Natural killer cell (primary cell): Measurements from ENCODE around the gene ATAD2B. TPM values are rescaled to one million over a fixed set of nuclear protein-coding genes. Genes with fewer than 3 reads are reported as not detected.

Experiments used
- ATAC-seq, 3 donors: fragments of 150-1000 bp in 2 of 3; fragments of 200-7000 bp in 1 of 3; cut with Tn5 transposase; 1 replicate in 1 of 3; 2 replicates in 2 of 3; pipeline ENCODE4 v1.10.0; 2021; ENCODE audit warnings: mild to moderate bottlenecking in 2 of 3, moderate library complexity in 2 of 3
- DNase-seq, 2 donors: peaks; one replicate each; pipeline versions ENCODE4 v3.0.0 to v3.0.0-alpha.2; 2013 to 2021; ENCODE audit warnings: mixed read lengths in 1 of 2
- H3K27ac ChIP-seq: one replicate; pipeline ENCODE4 v1.5.1; 2013; ENCODE audit warnings: mild to moderate bottlenecking, low read length
- H3K27me3 ChIP-seq: one replicate; pipeline ENCODE4 v1.6.1; 2013; ENCODE audit warnings: low read length; ENCODE audit not compliant: control insufficient read depth, insufficient read depth
- H3K36me3 ChIP-seq: one replicate; pipeline ENCODE4 v1.6.1; 2013; ENCODE audit warnings: low read length; ENCODE audit not compliant: control insufficient read depth, insufficient read depth
- H3K4me1 ChIP-seq: one replicate; pipeline ENCODE4 v1.6.1; 2013; ENCODE audit warnings: low read length; ENCODE audit not compliant: control insufficient read depth, insufficient read depth
- H3K4me3 ChIP-seq: one replicate; pipeline ENCODE4 v1.5.1; 2013; ENCODE audit warnings: low read length
- H3K9me3 ChIP-seq: one replicate; pipeline ENCODE4 v1.6.1; 2013; ENCODE audit warnings: low read length; ENCODE audit not compliant: control insufficient read depth, insufficient read depth
- H3K27ac Mint-ChIP-seq, 2 donors: one replicate each; pipeline ENCODE4 v1.8.0; 2022; ENCODE audit warnings: mild to moderate bottlenecking in 2 of 2, mixed read lengths in 2 of 2, moderate library complexity in 1 of 2
- H3K27me3 Mint-ChIP-seq, 2 donors: one replicate each; pipeline ENCODE4 v1.8.0; 2022; ENCODE audit warnings: low read depth in 2 of 2, mixed read lengths in 2 of 2
- H3K36me3 Mint-ChIP-seq: one replicate; pipeline ENCODE4 v1.8.0; 2022; ENCODE audit warnings: mixed read lengths
- H3K4me1 Mint-ChIP-seq, 2 donors: one replicate each; pipeline ENCODE4 v1.8.0; 2022; ENCODE audit warnings: mixed read lengths in 2 of 2
- H3K4me3 Mint-ChIP-seq: one replicate; pipeline ENCODE4 v1.8.0; 2022; ENCODE audit warnings: mild to moderate bottlenecking, moderate library complexity, mixed read lengths
- H3K9me3 Mint-ChIP-seq, 2 donors: one replicate each; pipeline ENCODE4 v1.8.0; 2022; ENCODE audit warnings: mixed read lengths in 2 of 2
- WGBS: methylation state at CpG from one replicate; pipeline ENCODE4 v1.1.7; 2013; ENCODE audit warnings: missing lambda C conversion rate; ENCODE audit not compliant: insufficient coverage; 5-methylcytosine and 5-hydroxymethylcytosine counted together
- intact Hi-C: fragments of 100-400 bp; cut with micrococcal nuclease; formaldehyde crosslinking; loops from one replicate; pipeline ENCODE4 v1.14.2; 2022
- total RNA-seq, 4 donors: library from RNA; stranded (reverse); fragments of 120-200 nt in 1 of 4; gene quantifications; one replicate each; pipeline versions ENCODE4 v1.2.3 to v1.2.4, GENCODE V29; 2013 to 2022
- TF ChIP-seq, protein P1 (sequence below): fragments of 200-600 bp; IDR thresholded peaks from one replicate; pipeline ENCODE4 v1.8.0; 2022; ENCODE audit warnings: antibody characterized with exemption

Gene ATAD2B
- total RNA-seq, 3 donors from 2014 or later (not counting 1 experiment from before 2014, with no cell fraction given) = 71.5 to 85.7 (median 84.0) TPM

DNA sequence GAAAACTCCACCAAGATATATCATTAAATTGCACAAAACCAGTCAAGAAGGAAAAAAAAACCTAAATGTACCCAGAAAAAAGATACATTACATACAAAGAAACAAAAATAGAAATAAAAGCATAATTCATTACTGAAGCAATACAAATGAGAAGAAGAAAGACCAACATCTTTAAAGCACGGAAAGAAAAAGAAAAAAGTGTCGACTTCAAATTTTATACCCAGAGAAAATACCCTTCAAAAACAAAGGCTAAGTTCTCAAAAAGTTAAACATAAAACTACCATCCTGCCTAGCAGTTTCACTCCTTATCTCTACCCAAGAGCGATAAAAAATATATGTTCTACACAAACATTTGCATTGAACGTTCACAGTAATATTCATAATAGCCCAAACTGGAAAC lies 82.0 kb downstream of the ATAD2B start:
- no peak overlapping the region for H3K27ac Mint-ChIP-seq
- WGBS = 98% methylated on average over 3 of the region's 4 CpGs
- H3K4me3 Mint-ChIP-seq = no peak overlapping the region

DNA sequence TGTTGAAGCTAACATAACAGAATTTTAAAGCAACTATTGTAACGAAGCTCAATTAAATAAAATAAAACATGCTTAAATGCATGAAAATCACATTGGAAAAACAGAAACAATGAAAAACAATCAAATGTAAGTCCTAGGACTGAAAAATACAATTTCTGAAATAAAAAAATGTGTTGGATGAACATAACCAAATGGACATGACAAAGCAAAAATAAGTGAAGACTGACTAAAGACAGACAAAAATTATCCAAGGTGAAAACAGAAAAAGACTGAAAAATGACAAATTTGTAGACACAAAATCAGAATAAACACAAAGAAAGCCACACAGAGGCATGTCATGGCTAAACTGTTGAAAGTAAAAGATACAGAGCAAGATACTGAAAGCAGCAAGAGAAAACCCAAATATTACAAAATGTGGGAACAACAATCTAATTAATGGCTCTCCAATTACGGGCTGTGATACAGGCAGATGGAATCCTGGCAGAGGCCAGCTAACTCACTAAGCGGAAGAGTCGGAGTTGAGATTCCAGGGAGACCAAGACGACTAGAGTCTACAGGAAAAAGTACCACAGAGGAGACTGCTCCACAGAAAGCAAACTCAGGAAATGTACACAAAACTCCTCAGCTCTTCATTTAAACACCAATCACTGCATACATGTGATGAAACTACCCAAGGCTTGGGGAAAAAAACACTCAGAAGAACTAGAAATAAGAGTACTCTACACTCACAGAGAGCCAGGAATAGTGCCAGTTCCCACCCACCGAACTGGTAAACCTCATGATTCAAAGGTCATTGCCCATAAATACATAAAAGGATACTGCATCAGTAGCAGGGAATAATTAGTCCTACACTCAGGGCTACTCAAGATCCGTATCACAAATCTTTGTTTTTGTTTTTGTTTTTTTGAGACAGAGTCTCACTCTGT lies 83.6 kb downstream of the ATAD2B start:
- H3K4me1 ChIP-seq = no peaks in the 10 kb centered on the region
- TF ChIP-seq, protein P1, sequence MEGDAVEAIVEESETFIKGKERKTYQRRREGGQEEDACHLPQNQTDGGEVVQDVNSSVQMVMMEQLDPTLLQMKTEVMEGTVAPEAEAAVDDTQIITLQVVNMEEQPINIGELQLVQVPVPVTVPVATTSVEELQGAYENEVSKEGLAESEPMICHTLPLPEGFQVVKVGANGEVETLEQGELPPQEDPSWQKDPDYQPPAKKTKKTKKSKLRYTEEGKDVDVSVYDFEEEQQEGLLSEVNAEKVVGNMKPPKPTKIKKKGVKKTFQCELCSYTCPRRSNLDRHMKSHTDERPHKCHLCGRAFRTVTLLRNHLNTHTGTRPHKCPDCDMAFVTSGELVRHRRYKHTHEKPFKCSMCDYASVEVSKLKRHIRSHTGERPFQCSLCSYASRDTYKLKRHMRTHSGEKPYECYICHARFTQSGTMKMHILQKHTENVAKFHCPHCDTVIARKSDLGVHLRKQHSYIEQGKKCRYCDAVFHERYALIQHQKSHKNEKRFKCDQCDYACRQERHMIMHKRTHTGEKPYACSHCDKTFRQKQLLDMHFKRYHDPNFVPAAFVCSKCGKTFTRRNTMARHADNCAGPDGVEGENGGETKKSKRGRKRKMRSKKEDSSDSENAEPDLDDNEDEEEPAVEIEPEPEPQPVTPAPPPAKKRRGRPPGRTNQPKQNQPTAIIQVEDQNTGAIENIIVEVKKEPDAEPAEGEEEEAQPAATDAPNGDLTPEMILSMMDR = no peak
- no peak overlapping the region for H3K4me3 ChIP-seq
- Mint-ChIP-seq H3K9me3 (peaks cover 0 to 2% of the 10 kb centered on the region in 2 donors), H3K27me3 (no peaks in the 10 kb centered on the region), H3K4me1 (peaks cover 9 to 37% of the 10 kb centered on the region in 2 donors), H3K4me3 (no peak overlapping the region), H3K27ac (no peak overlapping the region), H3K36me3 (no peaks in the 10 kb centered on the region)
- H3K27me3 ChIP-seq = no peaks in the 10 kb centered on the region
- intact Hi-C loops = no loop called here
- peaks cover 2% of the 10 kb centered on the region for H3K36me3 ChIP-seq
- 99% methylated on average over 7 of the region's 7 CpGs for WGBS
- H3K27ac ChIP-seq = no peak overlapping the region
- ATAC-seq (no peak), DNase-seq (no peak)
- no peaks in the 10 kb centered on the region for H3K9me3 ChIP-seq

More for the DNA sequence above, 82.0 kb downstream of the ATAD2B start:
- intact Hi-C loops = no loop called here
- Histone ChIP-seq H3K4me3 (no peak overlapping the region), H3K4me1 (no peaks in the 10 kb centered on the region), H3K9me3 (no peaks in the 10 kb centered on the region), H3K27me3 (no peaks in the 10 kb centered on the region), H3K27ac (no peak overlapping the region), H3K36me3 (peaks cover 2% of the 10 kb centered on the region)
- DNase-seq = no peak
- TF ChIP-seq, protein P1 = no peak
- H3K9me3 Mint-ChIP-seq = peaks cover 0 to 2% of the 10 kb centered on the region in 2 donors
- H3K4me1 Mint-ChIP-seq = peaks cover 6 to 37% of the 10 kb centered on the region in 2 donors
- ATAC-seq = no peak
- no peaks in the 10 kb centered on the region for H3K36me3 Mint-ChIP-seq
- no peaks in the 10 kb centered on the region for H3K27me3 Mint-ChIP-seq

DNA sequence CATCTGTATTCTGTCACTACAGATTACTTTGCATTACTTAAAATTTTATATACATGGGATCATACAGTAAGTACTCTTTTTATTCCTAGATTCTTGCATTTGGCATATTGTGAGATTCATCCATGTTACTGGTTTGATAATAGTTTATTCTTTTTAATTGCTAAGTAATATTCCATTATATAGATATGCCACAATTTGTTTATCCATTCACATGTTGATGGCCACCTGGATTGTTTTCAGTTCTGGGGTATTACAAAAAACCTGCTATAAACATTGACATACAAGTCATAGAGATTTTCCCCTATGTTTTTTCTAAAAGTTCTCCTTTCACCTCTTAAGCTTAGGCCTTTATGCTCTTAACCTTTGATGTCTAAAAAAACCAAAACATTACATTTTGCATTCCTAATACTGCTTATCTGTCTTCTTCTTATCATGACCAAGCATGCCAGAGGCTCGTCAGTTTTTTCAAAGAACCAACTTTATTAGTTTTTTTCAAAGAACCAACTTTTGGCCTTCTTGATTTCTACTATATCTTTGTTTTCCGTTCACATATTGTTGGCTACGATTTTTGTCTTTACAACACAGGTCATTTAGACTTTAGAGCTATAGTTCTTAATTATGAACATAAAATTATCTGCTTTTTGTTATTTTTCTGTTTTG lies 86.9 kb downstream of the ATAD2B start:
- H3K36me3 ChIP-seq = peaks cover 10% of the 10 kb centered on the region
- H3K9me3 Mint-ChIP-seq = peaks cover 0 to 2% of the 10 kb centered on the region in 2 donors
- DNase-seq (no peak), ATAC-seq (no peak)
- H3K36me3 Mint-ChIP-seq = no peaks in the 10 kb centered on the region
- no peak overlapping the region for H3K4me3 Mint-ChIP-seq
- H3K4me3 ChIP-seq = no peak overlapping the region
- peak overlapping the region in 1 of 2 donors; percentile 27 for H3K27ac Mint-ChIP-seq
- WGBS = 97% methylated on average over 1 of the region's 3 CpGs
- H3K27me3 ChIP-seq = no peaks in the 10 kb centered on the region
- H3K27me3 Mint-ChIP-seq = no peaks in the 10 kb centered on the region
- no peaks in the 10 kb centered on the region for H3K4me1 ChIP-seq
- TF ChIP-seq, protein P1 = no peak
- no peak overlapping the region for H3K27ac ChIP-seq
- H3K9me3 ChIP-seq = no peaks in the 10 kb centered on the region
- intact Hi-C loops = no loop called here
- peaks cover 9 to 36% of the 10 kb centered on the region in 2 donors for H3K4me1 Mint-ChIP-seq
